ENCODE measurements around the gene GAREM1.
"Not testable (repeated sequence)": the region's sequence is repeated elsewhere in the genome, so short reads cannot be mapped to it uniquely, and the experiment has no call there.

- not testable (repeated sequence) for TF ChIP-seq CTCF (IDR thresholded peaks at IDR 0.05 in 2 of 3, conservative IDR thresholded peaks at IDR 0.05 in 1 of 3; ENCODE audit: borderline replicate concordance in 1 of 3, insufficient read depth in 1 of 3, low read depth in 2 of 3, low read length in 2 of 3); EZH2 (IDR thresholded peaks at IDR 0.05); CBX3 (IDR thresholded peaks at IDR 0.05; ENCODE audit: low read depth); POLR2A (IDR thresholded peaks at IDR 0.05; ENCODE audit: borderline replicate concordance, extremely low read depth, insufficient read depth, insufficient read length); SRF (IDR thresholded peaks at IDR 0.05; ENCODE audit: low read depth); ZFX (IDR thresholded peaks at IDR 0.05); EZH2phosphoT487 (IDR thresholded peaks at IDR 0.05; ENCODE audit: borderline replicate concordance); ZNF274 (IDR thresholded peaks at IDR 0.05; ENCODE audit: low read depth, low read length); POLR2AphosphoS5 (IDR thresholded peaks at IDR 0.05; ENCODE audit: low read depth, low read length); REST (IDR thresholded peaks at IDR 0.05; ENCODE audit: low read depth)
These were observed 129.6 kb downstream of the GAREM1 start for GRCh38 chr18:32341112-32341511.

Measured in HCT116 (cell line).